Neuronal stem cell (in vitro differentiated cells): ENCODE measurements around the gene KLLN. TPM values are rescaled to one million over a fixed set of nuclear protein-coding genes. Genes with fewer than 3 reads are reported as not detected.

ENCODE experiments used
- DNase-seq: peaks from one replicate; pipeline ENCODE4 v3.0.0-alpha.2; 2013; ENCODE audit warnings: low spot score
- H2AFZ ChIP-seq: one replicate; pipeline ENCODE4 v1.6.1; 2013; ENCODE audit warnings: mild to moderate bottlenecking, low read length, inconsistent platforms
- H2AK5ac ChIP-seq: 2 replicates; pipeline ENCODE4 v1.6.1; 2013; ENCODE audit warnings: low read depth, mild to moderate bottlenecking, inconsistent platforms, low read length, moderate library complexity, mixed read lengths
- H2BK120ac ChIP-seq: 2 replicates; pipeline ENCODE4 v1.6.1; 2013; ENCODE audit warnings: low read depth, mild to moderate bottlenecking, inconsistent platforms, low read length, moderate library complexity, mixed read lengths
- H2BK12ac ChIP-seq: one replicate; pipeline ENCODE4 v1.6.1; 2013; ENCODE audit warnings: low read length, inconsistent platforms
- H2BK15ac ChIP-seq: 2 replicates; pipeline ENCODE4 v1.6.1; 2013; ENCODE audit warnings: mild to moderate bottlenecking, low read length, inconsistent platforms, mixed read lengths
- H2BK5ac ChIP-seq: one replicate; pipeline ENCODE4 v1.6.1; 2013; ENCODE audit warnings: inconsistent platforms, mild to moderate bottlenecking, low read length, moderate library complexity
- H3K14ac ChIP-seq: one replicate; pipeline ENCODE4 v1.6.1; 2013; ENCODE audit warnings: low read length, inconsistent platforms
- H3K18ac ChIP-seq: 2 replicates; pipeline ENCODE4 v1.6.1; 2013; ENCODE audit warnings: low read length, inconsistent platforms
- H3K23ac ChIP-seq: 2 replicates; pipeline ENCODE4 v1.6.1; 2013; ENCODE audit warnings: low read depth, mild to moderate bottlenecking, mixed read lengths, low read length, inconsistent platforms; ENCODE audit not compliant: poor library complexity
- H3K27ac ChIP-seq: replicated peaks from 3 replicates; pipeline ENCODE4 v1.5.1; 2013; ENCODE audit warnings: low read length, inconsistent platforms
- H3K27me3 ChIP-seq, 3 experiments: 2 replicates each; pipeline ENCODE4 v1.6.1; 2013; ENCODE audit warnings: low read length in 3 of 3, mild to moderate bottlenecking in 2 of 3, inconsistent platforms in 1 of 3, low read depth in 1 of 3, mixed read lengths in 1 of 3, moderate library complexity in 1 of 3; ENCODE audit not compliant: control insufficient read depth in 3 of 3, insufficient read depth in 3 of 3
- H3K36me3 ChIP-seq, 2 donors: replicated peaks in 1 of 2; 2 replicates each; pipeline ENCODE4 v1.6.1; 2013; ENCODE audit warnings: low read length in 2 of 2; ENCODE audit not compliant: control insufficient read depth in 2 of 2, insufficient read depth in 2 of 2
- H3K4ac ChIP-seq: 2 replicates; pipeline ENCODE4 v1.6.1; 2013; ENCODE audit warnings: inconsistent platforms, mild to moderate bottlenecking, low read length, moderate library complexity
- H3K4me1 ChIP-seq, 2 donors: 1 replicate in 1 of 2; 2 replicates in 1 of 2; pipeline ENCODE4 v1.6.1; 2013; ENCODE audit warnings: low read length in 2 of 2, low read depth in 1 of 2; ENCODE audit not compliant: control insufficient read depth in 2 of 2, insufficient read depth in 1 of 2
- H3K4me2 ChIP-seq: one replicate; pipeline ENCODE4 v1.6.1; 2013; ENCODE audit warnings: mild to moderate bottlenecking, low read length, inconsistent platforms; ENCODE audit not compliant: insufficient read depth, poor library complexity, severe bottlenecking
- H3K4me3 ChIP-seq, 2 donors: 2 replicates each; pipeline ENCODE4 v1.5.1; 2013; ENCODE audit warnings: low read length in 2 of 2, mild to moderate bottlenecking in 2 of 2, inconsistent platforms in 1 of 2, moderate library complexity in 1 of 2
- H3K79me1 ChIP-seq: one replicate; pipeline ENCODE4 v1.6.1; 2013; ENCODE audit warnings: low read depth, mild to moderate bottlenecking, inconsistent platforms, low read length, moderate library complexity
- H3K9ac ChIP-seq: one replicate; pipeline ENCODE4 v1.6.1; 2013; ENCODE audit warnings: mild to moderate bottlenecking, low read depth, low read length, inconsistent platforms; ENCODE audit not compliant: poor library complexity
- H3K9me3 ChIP-seq, 2 donors: replicated peaks in 1 of 2; 2 replicates each; pipeline versions ENCODE3 to v1.6.1; 2013; ENCODE audit warnings: low read length in 2 of 2, mild to moderate bottlenecking in 2 of 2, inconsistent platforms in 1 of 2, low read depth in 1 of 2, mixed read lengths in 1 of 2, moderate library complexity in 1 of 2; ENCODE audit not compliant: control insufficient read depth in 2 of 2, insufficient read depth in 1 of 2
- H4K8ac ChIP-seq: one replicate; pipeline ENCODE4 v1.6.1; 2013; ENCODE audit warnings: low read depth, mild to moderate bottlenecking, inconsistent platforms, low read length, moderate library complexity
- H4K91ac ChIP-seq: one replicate; pipeline ENCODE4 v1.6.1; 2013; ENCODE audit warnings: low read length, low read depth, mild to moderate bottlenecking, inconsistent platforms; ENCODE audit not compliant: poor library complexity
- WGBS, 2 donors: extraction: QIAGEN DNeasy Blood & Tissue Kit; methylation state at CpG; one replicate each; pipeline ENCODE4 v1.1.7; 2013; ENCODE audit warnings: missing lambda C conversion rate in 2 of 2, mixed read lengths in 1 of 2; ENCODE audit not compliant: insufficient read length in 2 of 2, insufficient replicate concordance in 1 of 2; ENCODE audit errors: extremely low coverage in 2 of 2; 5-methylcytosine and 5-hydroxymethylcytosine counted together
- small RNA-seq: library from polyadenylated mRNA; stranded (forward); fragments of <200 nt; extraction: miRNeasy Mini kit (QIAGEN cat#:217004); gene quantifications from one replicate; pipeline ENCODE3, GENCODE V24; 2013; ENCODE audit not compliant: insufficient read depth

The KLLN gene

DNA sequence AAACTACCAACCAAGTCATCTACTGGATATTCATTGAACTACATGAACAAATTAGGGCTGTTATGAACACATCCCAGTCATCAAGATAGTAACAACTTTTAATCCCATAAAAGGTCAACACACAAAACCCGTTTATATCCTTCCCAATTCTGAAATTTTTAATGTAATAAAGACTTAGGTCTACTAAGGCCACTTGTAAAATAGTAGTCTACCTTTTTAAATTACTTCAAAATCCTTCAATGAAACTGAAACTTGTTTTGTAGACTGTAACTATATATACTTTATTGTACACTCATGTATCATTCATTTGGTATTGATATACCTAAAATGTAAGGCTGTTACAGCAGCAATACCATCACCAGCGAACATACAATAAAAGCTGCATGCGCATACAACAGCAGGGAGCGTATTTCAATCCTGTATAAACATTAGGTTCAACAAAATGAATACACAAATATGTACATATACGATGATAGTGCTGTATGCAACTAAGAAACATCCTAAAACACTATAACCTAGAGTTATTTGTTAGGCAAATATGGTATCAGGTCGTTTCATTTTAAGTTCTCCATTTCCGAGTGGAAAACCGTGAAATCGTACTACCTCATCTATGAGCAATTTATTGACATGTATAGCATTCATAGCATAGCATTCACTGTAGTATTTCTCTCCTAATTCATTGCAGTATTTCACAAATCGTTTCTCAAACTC, 46.3 kb downstream of the KLLN start:
- Histone ChIP-seq H3K27ac (no peak overlapping the region), H4K8ac (no peak overlapping the region), H3K9me3 (peaks cover 0 to 10% of the 10 kb centered on the region in 2 donors)

DNA sequence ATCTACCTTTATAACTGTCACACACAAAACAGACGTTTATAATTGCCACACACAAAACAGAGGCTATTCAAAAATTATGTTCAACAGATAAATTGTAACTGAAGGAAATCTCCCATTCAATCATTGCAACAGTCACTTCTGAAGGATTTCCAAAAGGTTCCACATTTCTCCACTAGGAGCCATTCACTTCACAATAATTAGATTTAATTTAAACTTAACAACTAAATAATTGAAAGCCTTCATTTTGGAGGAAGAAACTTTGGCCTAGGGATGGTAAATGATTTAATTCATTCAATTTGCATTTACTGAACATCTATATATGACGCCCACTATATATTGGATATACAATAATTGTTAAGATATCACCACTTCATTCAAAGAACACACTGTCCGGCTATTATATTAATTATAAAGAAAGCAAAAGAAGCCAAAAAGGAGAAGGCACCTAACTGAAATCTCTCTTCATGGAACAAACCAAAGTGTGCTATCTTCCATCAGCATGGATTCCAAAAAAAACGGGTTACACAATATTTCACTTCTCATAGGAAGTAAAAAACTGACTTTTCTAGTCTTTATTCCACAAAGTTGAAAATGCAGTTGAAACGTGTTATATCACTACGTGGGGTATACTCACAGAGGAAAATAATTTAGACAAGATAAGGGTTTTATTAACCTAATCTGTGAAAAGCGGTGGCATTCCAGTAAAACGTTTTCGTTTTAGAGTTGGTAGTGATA, 47.0 kb downstream of the KLLN start:
- Histone ChIP-seq H3K18ac (no peak overlapping the region), H3K9ac (no peak overlapping the region), H3K27ac (no peak overlapping the region), H3K27me3 (no peaks in the 10 kb centered on the region), H2BK120ac (no peak overlapping the region), H3K4me2 (no peak overlapping the region), H3K79me1 (no peaks in the 10 kb centered on the region), H4K8ac (no peak overlapping the region), H3K36me3 (peaks cover 4 to 32% of the 10 kb centered on the region in 2 donors), H3K9me3 (peaks cover 0 to 14% of the 10 kb centered on the region in 2 donors), H3K4me3 (peak overlapping the region in 1 of 2 donors; percentile 80), H3K4ac (no peak overlapping the region), H2BK5ac (no peak overlapping the region), H2AK5ac (no peak overlapping the region), H2BK15ac (no peak overlapping the region), H3K4me1 (peaks cover 2 to 4% of the 10 kb centered on the region in 2 donors), H2BK12ac (no peak overlapping the region), H3K14ac (no peak overlapping the region), H4K91ac (no peak overlapping the region), H3K23ac (no peak overlapping the region), H2AFZ (no peak overlapping the region)
- no CpG with 5 or more reads among the region's 9 CpGs for WGBS, 2 donors
- DNase-seq = no peak

More for the DNA sequence above, 46.3 kb downstream of the KLLN start:
- no peak overlapping the region for H3K23ac ChIP-seq
- peak overlapping the region; percentile 95 for H2AFZ ChIP-seq
- H2BK5ac ChIP-seq = no peak overlapping the region
- H3K4me1 ChIP-seq = peaks cover 2 to 4% of the 10 kb centered on the region in 2 donors
- H3K4ac ChIP-seq = no peak overlapping the region
- no peak overlapping the region for H2AK5ac ChIP-seq
- no peaks in the 10 kb centered on the region for H3K27me3 ChIP-seq
- H3K9ac ChIP-seq = no peak overlapping the region
- no peak overlapping the region for H2BK12ac ChIP-seq
- H3K79me1 ChIP-seq = no peaks in the 10 kb centered on the region
- H2BK120ac ChIP-seq = no peak overlapping the region
- DNase-seq = no peak
- no peak overlapping the region for H3K18ac ChIP-seq
- H2BK15ac ChIP-seq = no peak overlapping the region
- H3K4me3 ChIP-seq = peak overlapping the region; percentile 80 to 91
- H4K91ac ChIP-seq = no peak overlapping the region
- no peak overlapping the region for H3K14ac ChIP-seq
- H3K36me3 ChIP-seq = peaks cover 4 to 24% of the 10 kb centered on the region in 2 donors
- H3K4me2 ChIP-seq = peak overlapping the region; percentile 67
- no CpG with 5 or more reads among the region's 10 CpGs for WGBS, 2 donors

Small RNA genes within 50 kb of the gene (small RNA-seq; reads per million reads assigned to genes)
- not detected for gene RN7SL78P
